ENCODE measurements around the gene ZNF638. TPM values are rescaled to one million over a fixed set of nuclear protein-coding genes. Genes with fewer than 3 reads are reported as not detected.

The ZNF638 gene
- total and polyA plus RNA-seq, 4 donors: 23.8 to 184 (median 127) TPM

- no peak for ATAC-seq (ENCODE audit: low FRiP score)
- no peak for DNase-seq
- 63 to 70% methylated on average over 2 of the region's 2 CpGs for WGBS, 2 donors
- no peaks in the 10 kb centered on the region for H3K9me3 ChIP-seq (ENCODE audit: control insufficient read depth, low read length)
- no peak overlapping the region for H3K4me3 ChIP-seq (ENCODE audit: low read length in 2 of 2)
- H3K27ac ChIP-seq (ENCODE audit: low read depth in 1 of 2, low read length in 2 of 2): no peak overlapping the region
- H3K4me1 ChIP-seq (ENCODE audit: control insufficient read depth in 1 of 2, insufficient read depth in 2 of 2, low read length in 2 of 2): no peaks in the 10 kb centered on the region
- peaks cover 2 to 20% of the 10 kb centered on the region in 2 donors for H3K36me3 ChIP-seq (ENCODE audit: control insufficient read depth in 1 of 2, insufficient read depth in 2 of 2, low read length in 1 of 2)
- intact Hi-C loops (cut with DNase I): no loop called here
- no peaks in the 10 kb centered on the region for H3K27me3 ChIP-seq (ENCODE audit: control insufficient read depth in 1 of 2, insufficient read depth in 2 of 2, low read length in 1 of 2)
Observed at GRCh38 chr2:71362447-71362846, 30.9 kb downstream of the ZNF638 start.

GRCh38 chr2:71370015-71370414, 38.4 kb downstream of the ZNF638 start:
- Histone ChIP-seq H3K27ac (ENCODE audit: low read depth in 1 of 2, low read length in 2 of 2) (no peak overlapping the region), H3K27me3 (ENCODE audit: control insufficient read depth in 1 of 2, insufficient read depth in 2 of 2, low read length in 1 of 2) (no peaks in the 10 kb centered on the region), H3K9me3 (ENCODE audit: control insufficient read depth, low read length) (no peaks in the 10 kb centered on the region), H3K4me3 (ENCODE audit: low read length in 2 of 2) (no peak overlapping the region), H3K4me1 (ENCODE audit: control insufficient read depth in 1 of 2, insufficient read depth in 2 of 2, low read length in 2 of 2) (peaks cover 0 to 3% of the 10 kb centered on the region in 2 donors), H3K36me3 (ENCODE audit: control insufficient read depth in 1 of 2, insufficient read depth in 2 of 2, low read length in 1 of 2) (peaks cover 2 to 10% of the 10 kb centered on the region in 2 donors)
- intact Hi-C loops (cut with DNase I): loop anchor here in 1 of 2 donors (5.0 kb wide), 1 partner anchor 33 kb away; no protein-coding TSS in a partner anchor
- WGBS, 2 donors: 68 to 80% methylated on average over 2 of the region's 2 CpGs
- ATAC-seq (ENCODE audit: low FRiP score): no peak
- DNase-seq: no peak

GRCh38 chr2:71372042-71372441, 40.5 kb downstream of the ZNF638 start:
- peaks cover 0 to 3% of the 10 kb centered on the region in 2 donors for H3K4me1 ChIP-seq (ENCODE audit: control insufficient read depth in 1 of 2, insufficient read depth in 2 of 2, low read length in 2 of 2)
- H3K27ac ChIP-seq (ENCODE audit: low read depth in 1 of 2, low read length in 2 of 2): no peak overlapping the region
- no peaks in the 10 kb centered on the region for H3K27me3 ChIP-seq (ENCODE audit: control insufficient read depth in 1 of 2, insufficient read depth in 2 of 2, low read length in 1 of 2)
- WGBS, 2 donors: 74 to 84% methylated on average over 1 of the region's 1 CpG
- no peaks in the 10 kb centered on the region for H3K9me3 ChIP-seq (ENCODE audit: control insufficient read depth, low read length)
- H3K36me3 ChIP-seq (ENCODE audit: control insufficient read depth in 1 of 2, insufficient read depth in 2 of 2, low read length in 1 of 2): peaks cover 2 to 3% of the 10 kb centered on the region in 2 donors
- no peak for ATAC-seq (ENCODE audit: low FRiP score)
- intact Hi-C loops (cut with DNase I): loop anchor here in 1 of 2 donors (5.0 kb wide), 1 partner anchor 35 kb away; no protein-coding TSS in a partner anchor
- no peak overlapping the region for H3K4me3 ChIP-seq (ENCODE audit: low read length in 2 of 2)
- no peak for DNase-seq

- ATAC-seq (ENCODE audit: low FRiP score) (no peak), DNase-seq (no peak)
- no peaks in the 10 kb centered on the region for H3K4me1 ChIP-seq (ENCODE audit: control insufficient read depth in 1 of 2, insufficient read depth in 2 of 2, low read length in 2 of 2)
- no peak overlapping the region for H3K27ac ChIP-seq (ENCODE audit: low read depth in 1 of 2, low read length in 2 of 2)
- intact Hi-C loops (cut with DNase I): no loop called here
- H3K36me3 ChIP-seq (ENCODE audit: control insufficient read depth in 1 of 2, insufficient read depth in 2 of 2, low read length in 1 of 2): no peaks in the 10 kb centered on the region
- WGBS, 2 donors: 70 to 72% methylated on average over 4 of the region's 4 CpGs
- H3K27me3 ChIP-seq (ENCODE audit: control insufficient read depth in 1 of 2, insufficient read depth in 2 of 2, low read length in 1 of 2): no peaks in the 10 kb centered on the region
- H3K4me3 ChIP-seq (ENCODE audit: low read length in 2 of 2): no peak overlapping the region
- no peaks in the 10 kb centered on the region for H3K9me3 ChIP-seq (ENCODE audit: control insufficient read depth, low read length)
Observed at GRCh38 chr2:71379086-71379485, 47.5 kb downstream of the ZNF638 start.

GRCh38 chr2:71380665-71381064, 49.1 kb downstream of the ZNF638 start:
- no peak overlapping the region for H3K4me3 ChIP-seq (ENCODE audit: low read length in 2 of 2)
- H3K27me3 ChIP-seq (ENCODE audit: control insufficient read depth in 1 of 2, insufficient read depth in 2 of 2, low read length in 1 of 2): no peaks in the 10 kb centered on the region
- WGBS, 2 donors: 85 to 91% methylated on average over 3 of the region's 3 CpGs
- no peak overlapping the region for H3K27ac ChIP-seq (ENCODE audit: low read depth in 1 of 2, low read length in 2 of 2)
- intact Hi-C loops (cut with DNase I): no loop called here
- no peaks in the 10 kb centered on the region for H3K36me3 ChIP-seq (ENCODE audit: control insufficient read depth in 1 of 2, insufficient read depth in 2 of 2, low read length in 1 of 2)
- no peak for ATAC-seq (ENCODE audit: low FRiP score)
- H3K9me3 ChIP-seq (ENCODE audit: control insufficient read depth, low read length): no peaks in the 10 kb centered on the region
- no peak for DNase-seq
- H3K4me1 ChIP-seq (ENCODE audit: control insufficient read depth in 1 of 2, insufficient read depth in 2 of 2, low read length in 2 of 2): no peaks in the 10 kb centered on the region

- H3K4me1 ChIP-seq (ENCODE audit: control insufficient read depth in 1 of 2, insufficient read depth in 2 of 2, low read length in 2 of 2): no peaks in the 10 kb centered on the region
- DNase-seq (no peak), ATAC-seq (ENCODE audit: low FRiP score) (no peak)
- intact Hi-C loops (cut with DNase I): no loop called here
- no peak overlapping the region for H3K4me3 ChIP-seq (ENCODE audit: low read length in 2 of 2)
- H3K9me3 ChIP-seq (ENCODE audit: control insufficient read depth, low read length): no peaks in the 10 kb centered on the region
- H3K27me3 ChIP-seq (ENCODE audit: control insufficient read depth in 1 of 2, insufficient read depth in 2 of 2, low read length in 1 of 2): no peaks in the 10 kb centered on the region
- H3K27ac ChIP-seq (ENCODE audit: low read depth in 1 of 2, low read length in 2 of 2): no peak overlapping the region
- no peaks in the 10 kb centered on the region for H3K36me3 ChIP-seq (ENCODE audit: control insufficient read depth in 1 of 2, insufficient read depth in 2 of 2, low read length in 1 of 2)
- 1 to 5% methylated on average over 1 of the region's 1 CpG for WGBS, 2 donors
Observed at GRCh38 chr2:71385012-71385411, 53.4 kb downstream of the ZNF638 start.

- H3K4me1 ChIP-seq (ENCODE audit: control insufficient read depth in 1 of 2, insufficient read depth in 2 of 2, low read length in 2 of 2): no peaks in the 10 kb centered on the region
- no peak overlapping the region for H3K4me3 ChIP-seq (ENCODE audit: low read length in 2 of 2)
- H3K9me3 ChIP-seq (ENCODE audit: control insufficient read depth, low read length): no peaks in the 10 kb centered on the region
- DNase-seq: no peak
- no peak for ATAC-seq (ENCODE audit: low FRiP score)
- WGBS, 2 donors: 95 to 96% methylated on average over 16 of the region's 16 CpGs
- intact Hi-C loops (cut with DNase I): no loop called here
- H3K36me3 ChIP-seq (ENCODE audit: control insufficient read depth in 1 of 2, insufficient read depth in 2 of 2, low read length in 1 of 2): no peaks in the 10 kb centered on the region
- H3K27ac ChIP-seq (ENCODE audit: low read depth in 1 of 2, low read length in 2 of 2): no peak overlapping the region
- no peaks in the 10 kb centered on the region for H3K27me3 ChIP-seq (ENCODE audit: control insufficient read depth in 1 of 2, insufficient read depth in 2 of 2, low read length in 1 of 2)
Observed at GRCh38 chr2:71388214-71388613, 56.6 kb downstream of the ZNF638 start.

- Histone ChIP-seq H3K27me3 (ENCODE audit: control insufficient read depth in 1 of 2, insufficient read depth in 2 of 2, low read length in 1 of 2) (no peaks in the 10 kb centered on the region), H3K4me3 (ENCODE audit: low read length in 2 of 2) (no peak overlapping the region), H3K36me3 (ENCODE audit: control insufficient read depth in 1 of 2, insufficient read depth in 2 of 2, low read length in 1 of 2) (peaks cover 0 to 5% of the 10 kb centered on the region in 2 donors), H3K4me1 (ENCODE audit: control insufficient read depth in 1 of 2, insufficient read depth in 2 of 2, low read length in 2 of 2) (no peaks in the 10 kb centered on the region), H3K27ac (ENCODE audit: low read depth in 1 of 2, low read length in 2 of 2) (no peak overlapping the region), H3K9me3 (ENCODE audit: control insufficient read depth, low read length) (no peaks in the 10 kb centered on the region)
- intact Hi-C loops (cut with DNase I): no loop called here
- 31 to 43% methylated on average over 12 of the region's 12 CpGs for WGBS, 2 donors
- ATAC-seq (ENCODE audit: low FRiP score): no peak
- DNase-seq: no peak
Observed at GRCh38 chr2:71389384-71390072, 57.9 kb downstream of the ZNF638 start.

- Histone ChIP-seq H3K9me3 (ENCODE audit: control insufficient read depth, low read length) (no peaks in the 10 kb centered on the region), H3K27ac (ENCODE audit: low read depth in 1 of 2, low read length in 2 of 2) (no peak overlapping the region), H3K27me3 (ENCODE audit: control insufficient read depth in 1 of 2, insufficient read depth in 2 of 2, low read length in 1 of 2) (no peaks in the 10 kb centered on the region), H3K4me3 (ENCODE audit: low read length in 2 of 2) (no peak overlapping the region), H3K4me1 (ENCODE audit: control insufficient read depth in 1 of 2, insufficient read depth in 2 of 2, low read length in 2 of 2) (no peaks in the 10 kb centered on the region), H3K36me3 (ENCODE audit: control insufficient read depth in 1 of 2, insufficient read depth in 2 of 2, low read length in 1 of 2) (peaks cover 5 to 6% of the 10 kb centered on the region in 2 donors)
- DNase-seq (no peak), ATAC-seq (ENCODE audit: low FRiP score) (no peak)
- intact Hi-C loops (cut with DNase I): no loop called here
- WGBS, 2 donors: 91 to 93% methylated on average over 8 of the region's 8 CpGs
Observed at GRCh38 chr2:71393216-71393615, 61.6 kb downstream of the ZNF638 start.

Data from aorta (tissue), 5 donors.